Heart right ventricle (tissue), 16 donors: ENCODE measurements around the gene NT5DC3. TPM values are rescaled to one million over a fixed set of nuclear protein-coding genes. Genes with fewer than 3 reads are reported as not detected.

Experiments used
- ATAC-seq, 8 donors: fragments of 200-7000 bp; cut with Tn5 transposase; one replicate each; pipeline ENCODE4 v1.9.1; 2020; ENCODE audit warnings: mild to moderate bottlenecking in 8 of 8, moderate library complexity in 8 of 8, moderate number of reproducible peaks in 1 of 8
- DNase-seq, 2 donors: peaks; one replicate each; pipeline ENCODE4 v3.0.0-alpha.2; 2020
- H3K27ac ChIP-seq, 10 donors: fragments of 200-600 bp; sonication (generic) in 2 of 10; one replicate each; pipeline versions ENCODE4 v1.5.0 to v1.8.0; 2020 to 2022; ENCODE audit warnings: mild to moderate bottlenecking in 3 of 10
- H3K27me3 ChIP-seq, 7 donors: fragments of 200-600 bp; one replicate each; pipeline ENCODE4 v1.8.0; 2021 to 2022; ENCODE audit warnings: mild to moderate bottlenecking in 2 of 7
- H3K36me3 ChIP-seq, 9 donors: fragments of 200-600 bp; sonication (generic) in 1 of 9; one replicate each; pipeline versions ENCODE4 v1.5.0 to v1.8.0; 2020 to 2022; ENCODE audit warnings: mild to moderate bottlenecking in 2 of 9
- H3K4me1 ChIP-seq, 9 donors: fragments of 200-600 bp; sonication (generic) in 1 of 9; one replicate each; pipeline versions ENCODE4 v1.5.0 to v1.8.0; 2020 to 2022; ENCODE audit warnings: mild to moderate bottlenecking in 4 of 9
- H3K4me3 ChIP-seq, 10 donors: fragments of 200-600 bp; sonication (generic) in 2 of 10; one replicate each; pipeline versions ENCODE4 v1.5.0 to v1.8.0; 2020 to 2022; ENCODE audit warnings: mild to moderate bottlenecking in 7 of 10, moderate library complexity in 2 of 10
- H3K9me3 ChIP-seq, 11 donors: fragments of 200-600 bp in 10 of 11; sonication (generic) in 2 of 11; one replicate each; pipeline versions ENCODE4 v1.5.0 to v1.8.0; 2013 to 2022; ENCODE audit warnings: mild to moderate bottlenecking in 2 of 11, control low read depth in 1 of 11, moderate library complexity in 1 of 11
- WGBS, 2 donors: extraction: QIAGEN DNeasy Blood & Tissue Kit; methylation state at CpG; one replicate each; pipeline ENCODE4 v1.1.7; 2013; ENCODE audit warnings: inconsistent platforms in 1 of 2; 5-methylcytosine and 5-hydroxymethylcytosine counted together
- intact Hi-C, 10 donors: fragments of 100-400 bp; cut with DNase I; formaldehyde crosslinking; loops; one replicate each; pipeline versions ENCODE4 v1.11.1 to v1.14.2; 2022
- polyA plus RNA-seq, 2 donors: library from polyadenylated mRNA; stranded (reverse); fragments of 200-250 nt; gene quantifications; one replicate each; pipeline ENCODE4 v1.2.3, GENCODE V29; 2013
- total RNA-seq, 10 donors: library from RNA; stranded (reverse); fragmentation: NEBNext Ultra II Directional in 3 of 10; extraction: Animal tissue kit (Norgen Biotek cat#: 25700) in 3 of 10; gene quantifications; one replicate each; pipeline versions ENCODE4 v1.2.1 to v1.2.4, GENCODE V29; 2021 to 2023
- TF ChIP-seq, protein P1 (sequence below), 9 donors: fragments of 200-600 bp; sonication (generic) in 2 of 9; IDR thresholded peaks; one replicate each; pipeline versions ENCODE4 v1.5.0 to v1.8.0; 2021 to 2022; ENCODE audit warnings: antibody characterized with exemption in 9 of 9, mild to moderate bottlenecking in 5 of 9, moderate library complexity in 1 of 9
- donor health status: Arrhythmogenic right ventricular cardiomyopathy.
- donor health status: ischemic (EF 13 %, LVEDD 7.1; RV severe dilation, severe dysfunction).
- donor health status: healthy with polysubstance abuse.
- donor health status: DM: no; HTN: yes; CAD: no.
- donor health status: DM: no; HTN: no; CAD: no.
- donor health status: ischemic (EF 25% LVEDD 6.9; RV normal size, moderate dysfunction).
- donor health status: ischemic (EF 25% LVEDD 5.7; RV mildly dilated, moderate dysfunction).
- donor health status: healthy.
- donor health status: DM: yes; HTN: yes; CAD: no.
- donor health status: Ischemic cardiomyopathy.
- donor health status: ischemic (EF 35%, LVEDD 5.7; RV mildly dilated, moderate dysfunction).
- donor health status: nonischemic (EF 11% LVEDD 7.7; RV severe dilation, severe dysfunction).
- donor health status: DM: yes; HTN: yes; CAD: no.
- donor health status: PGD.
- donor health status: ischemic (EF 29% LVEDD 5.4; RV normal size, mild dysfunction).
- donor health status: nonischemic (EF 23%, LVEDD 6.1; RV moderate dilation, normal function).

The NT5DC3 gene
- total and polyA plus RNA-seq, 12 donors = 1.0 to 4.9 (median 3.4) TPM

GRCh38 chr12:103780093-103780440 is 61.0 kb downstream of the NT5DC3 start:
- WGBS, 2 donors = 93 to 97% methylated on average over 4 of the region's 4 CpGs
- H3K36me3 ChIP-seq = peaks cover 0 to 61% (median 0%) of the 10 kb centered on the region in 9 donors
- ATAC-seq (no peak), DNase-seq (no peak)
- no peaks in the 10 kb centered on the region for H3K27me3 ChIP-seq
- H3K27ac ChIP-seq = no peak overlapping the region
- H3K4me1 ChIP-seq = peaks cover 0 to 7% (median 0%) of the 10 kb centered on the region in 9 donors
- TF ChIP-seq, protein P1, sequence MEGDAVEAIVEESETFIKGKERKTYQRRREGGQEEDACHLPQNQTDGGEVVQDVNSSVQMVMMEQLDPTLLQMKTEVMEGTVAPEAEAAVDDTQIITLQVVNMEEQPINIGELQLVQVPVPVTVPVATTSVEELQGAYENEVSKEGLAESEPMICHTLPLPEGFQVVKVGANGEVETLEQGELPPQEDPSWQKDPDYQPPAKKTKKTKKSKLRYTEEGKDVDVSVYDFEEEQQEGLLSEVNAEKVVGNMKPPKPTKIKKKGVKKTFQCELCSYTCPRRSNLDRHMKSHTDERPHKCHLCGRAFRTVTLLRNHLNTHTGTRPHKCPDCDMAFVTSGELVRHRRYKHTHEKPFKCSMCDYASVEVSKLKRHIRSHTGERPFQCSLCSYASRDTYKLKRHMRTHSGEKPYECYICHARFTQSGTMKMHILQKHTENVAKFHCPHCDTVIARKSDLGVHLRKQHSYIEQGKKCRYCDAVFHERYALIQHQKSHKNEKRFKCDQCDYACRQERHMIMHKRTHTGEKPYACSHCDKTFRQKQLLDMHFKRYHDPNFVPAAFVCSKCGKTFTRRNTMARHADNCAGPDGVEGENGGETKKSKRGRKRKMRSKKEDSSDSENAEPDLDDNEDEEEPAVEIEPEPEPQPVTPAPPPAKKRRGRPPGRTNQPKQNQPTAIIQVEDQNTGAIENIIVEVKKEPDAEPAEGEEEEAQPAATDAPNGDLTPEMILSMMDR (IDR thresholded peaks at IDR 0.05) = no peak
- no peaks in the 10 kb centered on the region for H3K9me3 ChIP-seq
- intact Hi-C loops = no loop called here
- no peak overlapping the region for H3K4me3 ChIP-seq

- Histone ChIP-seq H3K36me3 (peaks cover 0 to 55% (median 0%) of the 10 kb centered on the region in 9 donors), H3K4me1 (peaks cover 0 to 5% (median 0%) of the 10 kb centered on the region in 9 donors), H3K27ac (no peak overlapping the region), H3K27me3 (no peaks in the 10 kb centered on the region), H3K4me3 (no peak overlapping the region), H3K9me3 (no peaks in the 10 kb centered on the region)
- ATAC-seq (no peak), DNase-seq (no peak)
- 83 to 89% methylated on average over 7 of the region's 7 CpGs for WGBS, 2 donors
- intact Hi-C loops = no loop called here
- TF ChIP-seq, protein P1 (IDR thresholded peaks at IDR 0.05) = no peak
Observed at GRCh38 chr12:103779410-103780092, 61.5 kb downstream of the NT5DC3 start.

DNA sequence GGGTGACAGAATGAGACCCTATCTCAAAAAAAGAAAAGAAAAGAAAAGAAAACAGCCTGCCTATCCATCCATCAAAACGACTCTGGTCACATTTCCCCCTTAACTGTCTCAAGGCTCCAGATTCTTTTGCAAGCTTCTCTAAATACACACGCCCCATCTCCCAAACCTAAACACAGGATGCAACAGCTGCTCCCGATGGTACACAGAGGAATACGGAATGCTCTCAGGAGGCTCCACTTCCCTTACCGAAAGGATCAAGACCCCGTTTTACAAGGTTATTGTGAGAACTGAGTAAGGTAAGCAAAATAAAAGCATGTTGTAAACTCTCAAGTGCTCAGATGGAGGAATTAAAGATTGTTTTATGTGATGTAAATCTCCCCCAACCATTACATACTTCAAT is 62.3 kb downstream of the NT5DC3 start:
- WGBS, 2 donors = 68% methylated on average over 6 of the region's 6 CpGs
- DNase-seq = no peak
- intact Hi-C loops = no loop called here
- ATAC-seq = no peak
- Histone ChIP-seq H3K27me3 (no peaks in the 10 kb centered on the region), H3K36me3 (peaks cover 0 to 48% (median 0%) of the 10 kb centered on the region in 9 donors), H3K27ac (no peak overlapping the region), H3K4me3 (no peak overlapping the region), H3K9me3 (no peaks in the 10 kb centered on the region), H3K4me1 (peaks cover 0 to 5% (median 0%) of the 10 kb centered on the region in 9 donors)
- TF ChIP-seq, protein P1 (IDR thresholded peaks at IDR 0.05) = no peak

GRCh38 chr12:103774977-103775560 is 66.0 kb downstream of the NT5DC3 start:
- ATAC-seq (no peak), DNase-seq (no peak)
- TF ChIP-seq, protein P1 (IDR thresholded peaks at IDR 0.05) = no peak
- H3K27me3 ChIP-seq = no peaks in the 10 kb centered on the region
- no peak overlapping the region for H3K4me3 ChIP-seq
- intact Hi-C loops = loop anchor here in 1 of 10 donors (5.0 kb wide), 1 partner anchor 97 kb away; no protein-coding TSS in a partner anchor
- peaks cover 0 to 41% (median 0%) of the 10 kb centered on the region in 9 donors for H3K36me3 ChIP-seq
- WGBS, 2 donors = 87 to 91% methylated on average over 10 of the region's 10 CpGs
- H3K4me1 ChIP-seq = peaks cover 0 to 19% (median 2%) of the 10 kb centered on the region in 9 donors
- no peaks in the 10 kb centered on the region for H3K9me3 ChIP-seq
- no peak overlapping the region for H3K27ac ChIP-seq
